ENCODE results near the gene DUSP18.
"Not testable (repeated sequence)": the region's sequence is repeated elsewhere in the genome, so short reads cannot be mapped to it uniquely, and the experiment has no call there.

Gene DUSP18

DNA sequence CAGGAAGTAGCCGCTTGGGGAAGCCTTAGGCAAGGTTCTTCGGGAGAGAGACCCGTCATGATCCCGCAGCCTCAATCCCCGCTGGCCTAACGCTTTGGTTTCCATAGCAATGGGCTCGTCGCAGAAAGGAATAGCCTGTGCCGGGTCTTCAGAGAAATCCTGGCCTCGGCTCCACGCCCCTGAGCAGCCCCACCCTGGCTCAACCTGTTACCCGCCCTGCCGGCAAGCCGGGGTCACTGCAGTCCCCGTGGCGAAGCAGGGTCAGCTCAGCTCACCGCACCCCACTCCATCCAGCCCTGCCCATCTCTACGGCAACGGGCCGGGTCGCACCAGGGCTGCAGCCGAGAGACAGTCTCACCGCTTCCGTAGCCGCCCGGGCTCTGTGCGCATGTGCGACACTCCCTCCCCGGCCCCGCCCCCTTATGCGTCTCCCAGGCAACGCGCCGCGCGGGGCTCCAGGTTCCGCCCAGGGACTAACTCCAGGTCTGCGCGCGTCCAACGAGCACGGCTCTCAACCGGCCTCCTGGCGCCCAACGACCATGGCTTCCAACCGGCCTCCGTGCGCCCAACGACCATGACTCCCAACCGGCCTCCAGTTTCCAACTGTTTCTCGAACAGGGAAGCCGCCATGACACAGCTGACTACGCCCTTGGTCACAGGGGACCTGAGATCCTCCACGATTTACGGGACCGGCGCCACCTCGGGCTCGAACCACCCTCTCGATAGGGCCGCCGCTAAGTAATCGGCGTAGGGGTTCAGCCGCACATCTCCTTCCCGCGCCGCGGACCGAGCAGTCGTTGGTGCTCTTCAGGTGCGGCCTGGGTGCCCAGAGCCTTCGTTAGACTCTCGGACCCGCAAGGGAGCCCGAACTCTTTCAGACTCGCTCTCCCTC lies at the start of gene DUSP18:
Gene DUSP18, minus strand, starts transcription at position 382 of the 892 bp plus-strand sequence. CDS start 3,872 bp downstream, outside the sequence.
- DNase-seq (ENCODE audit: low read depth in 2 of 2) = peak; percentile 53 to 62

DNA sequence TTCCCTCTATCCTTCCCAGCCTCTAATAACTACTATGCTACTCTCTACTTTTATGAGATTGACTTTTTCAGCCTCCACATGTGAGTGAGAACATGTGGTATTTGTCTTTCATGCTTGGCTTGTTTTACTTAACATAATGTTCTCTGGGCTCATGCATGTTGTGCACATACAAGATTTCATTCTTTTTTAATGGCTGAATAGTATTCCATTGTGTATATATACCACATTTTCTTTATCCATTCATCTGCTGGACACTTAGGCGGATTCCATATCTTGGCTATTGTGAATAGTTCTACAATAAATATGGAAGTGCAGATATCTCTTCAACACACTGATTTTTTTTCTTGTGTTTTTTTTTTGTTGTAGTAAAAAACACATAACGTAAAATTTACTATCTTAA lies 46.4 kb upstream of the DUSP18 start:
- no peak for DNase-seq (ENCODE audit: low read depth in 2 of 2)

DNA sequence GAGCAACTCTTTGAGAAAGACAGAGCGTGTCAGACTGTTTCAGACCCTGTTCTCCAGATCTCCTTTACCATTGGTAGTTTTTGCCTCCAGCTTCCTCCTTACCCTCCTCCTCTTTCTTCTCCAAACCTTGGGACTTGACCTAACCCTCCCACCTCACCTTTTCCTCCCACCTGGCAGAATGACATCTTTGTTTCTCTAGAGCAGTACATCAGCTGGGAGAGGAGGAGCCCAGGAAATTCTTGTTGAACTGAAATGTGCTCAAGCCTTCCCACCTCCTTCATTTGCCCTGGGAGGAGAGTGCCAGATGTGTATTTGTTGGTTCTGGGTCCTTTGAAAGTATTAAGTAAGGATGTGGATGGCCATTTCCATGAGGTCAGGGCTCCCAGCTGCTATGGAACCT lies 44.4 kb upstream of the DUSP18 start:
- no peak for DNase-seq (ENCODE audit: low read depth in 2 of 2)

DNA sequence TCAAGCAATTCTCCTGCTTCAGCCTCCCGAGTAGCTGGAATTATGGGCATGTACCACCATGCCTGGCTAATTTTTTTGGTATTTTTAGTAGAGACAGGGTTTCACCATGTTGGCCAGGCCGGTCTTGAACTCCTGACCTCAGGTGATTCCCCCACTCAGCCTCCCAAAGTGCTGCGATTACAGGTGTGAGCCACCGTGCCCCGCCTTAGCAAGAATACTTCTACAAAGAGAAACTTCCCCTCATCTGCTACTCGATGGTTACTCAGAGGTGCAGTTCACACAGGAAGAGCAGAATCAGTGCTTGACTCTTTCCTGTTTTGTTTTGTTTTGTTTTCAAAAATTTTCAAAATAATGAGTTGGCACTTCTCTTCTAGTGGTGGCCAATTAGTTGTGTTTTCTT lies 42.3 kb upstream of the DUSP18 start:
- not testable (repeated sequence) for DNase-seq (ENCODE audit: low read depth in 2 of 2)

DNA sequence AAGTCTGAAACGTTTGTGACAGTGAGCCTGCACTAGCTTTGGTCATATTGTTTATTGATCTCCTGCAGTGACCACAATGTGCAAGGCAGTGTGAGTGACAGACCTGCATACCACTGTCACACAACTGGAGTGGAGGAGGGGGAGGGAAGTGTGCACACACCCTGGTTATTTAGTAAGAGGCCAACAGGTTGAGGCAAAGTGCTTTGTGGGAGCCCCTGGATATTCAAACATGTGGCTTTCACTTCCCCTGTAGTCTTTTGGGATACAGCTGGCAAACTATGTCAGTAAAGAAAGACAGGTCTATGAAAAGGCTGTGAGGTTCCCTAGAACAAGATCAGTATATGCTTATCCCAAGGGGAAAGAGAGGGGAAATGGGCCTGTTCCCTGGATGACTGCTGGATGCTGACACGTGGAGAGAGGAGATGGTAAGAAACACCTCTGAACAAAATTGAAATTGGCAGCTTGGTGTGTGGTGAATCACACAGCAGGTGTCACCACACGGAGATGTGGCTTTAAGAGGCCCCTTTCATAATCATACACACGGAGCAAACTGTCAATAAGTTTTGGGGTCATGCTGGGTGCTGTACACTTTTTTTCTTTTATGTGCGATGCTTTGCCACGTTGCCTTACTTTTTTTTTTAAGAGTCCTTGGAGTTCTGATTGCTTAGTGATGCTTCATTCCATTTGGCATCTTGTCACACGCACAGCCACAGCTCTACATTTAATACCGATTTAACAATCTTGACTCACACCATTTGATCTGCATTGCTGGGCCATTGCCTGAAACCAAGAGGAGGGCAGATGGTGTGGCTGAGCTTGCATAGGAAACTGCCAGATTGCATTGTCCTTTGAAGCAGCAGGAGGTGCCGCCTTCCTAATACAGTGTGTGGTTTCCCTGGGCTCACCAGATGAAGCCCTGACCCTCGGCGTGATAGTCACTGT lies 38.3 kb upstream of the DUSP18 start:
- peak; percentile 67 to 74 for DNase-seq (ENCODE audit: low read depth in 2 of 2)

DNA sequence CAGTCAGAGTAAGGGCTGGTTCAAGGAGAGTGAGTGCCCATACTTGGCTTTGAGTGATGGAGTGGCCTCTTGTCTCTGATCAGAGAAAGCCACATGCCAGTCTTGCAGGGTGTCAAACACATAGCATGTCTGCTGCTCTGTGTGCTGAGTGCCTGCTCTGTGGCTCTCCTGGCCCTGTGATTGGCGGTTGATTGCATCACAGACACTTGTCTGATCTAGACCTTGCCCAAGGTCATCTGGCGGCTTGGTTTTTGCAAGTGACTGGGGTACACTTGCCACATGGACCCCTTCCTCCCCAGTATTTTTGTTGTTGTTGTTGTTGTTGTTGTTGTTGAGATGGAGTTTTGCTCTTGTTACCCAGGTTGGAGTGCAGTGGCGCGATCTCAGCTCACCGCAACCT lies 37.3 kb upstream of the DUSP18 start:
- DNase-seq (ENCODE audit: low read depth in 2 of 2) = no peak

DNA sequence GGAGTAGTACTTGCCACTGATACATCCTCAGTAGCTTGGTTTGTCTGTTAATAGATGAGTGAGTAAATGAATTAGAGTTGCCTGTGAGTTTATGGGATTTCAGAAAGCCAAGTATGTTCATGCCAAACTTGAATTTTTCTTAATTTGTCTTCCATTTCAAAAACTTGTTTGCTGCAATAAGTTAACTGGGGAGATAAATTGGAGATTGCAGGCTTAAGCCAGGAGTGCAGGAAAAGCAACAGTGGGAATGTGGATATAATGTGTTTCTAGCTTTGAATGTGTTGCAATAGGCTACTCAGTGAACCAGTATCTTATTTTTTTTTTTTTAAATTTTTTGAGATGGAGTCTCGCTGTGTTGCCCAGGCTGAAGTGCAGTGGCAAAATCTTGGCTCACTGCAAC lies 35.2 kb upstream of the DUSP18 start:
- no peak for DNase-seq (ENCODE audit: low read depth in 2 of 2)

DNA sequence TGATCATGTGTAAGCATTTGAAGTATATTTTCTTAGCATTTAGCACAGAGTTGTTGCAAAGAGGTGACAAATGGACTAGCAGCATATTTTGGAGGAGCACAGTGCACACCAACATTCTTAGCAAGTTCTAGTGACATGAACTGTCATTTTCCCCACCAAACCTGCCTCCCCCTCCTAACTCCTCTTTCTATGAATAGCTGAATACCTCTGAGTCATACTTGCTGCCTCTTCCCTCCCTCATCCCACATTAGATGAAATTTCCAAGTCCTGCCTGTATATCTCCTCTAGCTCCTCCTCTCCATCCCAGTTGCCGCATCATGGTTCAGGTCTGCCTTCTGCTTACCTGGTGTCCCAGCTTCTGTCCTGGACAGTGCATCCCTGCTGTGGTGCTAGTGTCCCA lies 34.2 kb upstream of the DUSP18 start:
- DNase-seq (ENCODE audit: low read depth in 2 of 2) = peak in 1 of 2 experiments; percentile 3

DNA sequence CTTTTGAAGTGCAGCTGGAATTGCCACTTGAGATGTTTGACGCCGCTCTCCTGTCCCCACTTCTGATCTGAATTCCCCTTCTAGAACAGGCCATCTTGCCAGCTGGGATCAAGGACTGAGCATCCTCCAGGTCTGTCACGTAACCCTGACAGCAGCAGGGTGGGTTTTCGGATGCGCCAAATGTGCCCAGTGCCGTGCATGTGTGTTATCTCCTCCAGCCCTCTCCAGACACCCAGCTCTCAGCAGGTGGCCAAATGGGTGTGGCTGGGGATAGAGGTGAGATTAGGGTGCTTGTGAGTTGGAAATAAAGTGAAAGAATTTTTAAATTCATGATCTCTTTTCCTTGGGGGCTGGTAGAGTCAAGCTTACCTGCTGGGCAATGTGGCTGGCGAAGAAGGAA lies 30.3 kb upstream of the DUSP18 start:
- no peak for DNase-seq (ENCODE audit: low read depth in 2 of 2)

DNA sequence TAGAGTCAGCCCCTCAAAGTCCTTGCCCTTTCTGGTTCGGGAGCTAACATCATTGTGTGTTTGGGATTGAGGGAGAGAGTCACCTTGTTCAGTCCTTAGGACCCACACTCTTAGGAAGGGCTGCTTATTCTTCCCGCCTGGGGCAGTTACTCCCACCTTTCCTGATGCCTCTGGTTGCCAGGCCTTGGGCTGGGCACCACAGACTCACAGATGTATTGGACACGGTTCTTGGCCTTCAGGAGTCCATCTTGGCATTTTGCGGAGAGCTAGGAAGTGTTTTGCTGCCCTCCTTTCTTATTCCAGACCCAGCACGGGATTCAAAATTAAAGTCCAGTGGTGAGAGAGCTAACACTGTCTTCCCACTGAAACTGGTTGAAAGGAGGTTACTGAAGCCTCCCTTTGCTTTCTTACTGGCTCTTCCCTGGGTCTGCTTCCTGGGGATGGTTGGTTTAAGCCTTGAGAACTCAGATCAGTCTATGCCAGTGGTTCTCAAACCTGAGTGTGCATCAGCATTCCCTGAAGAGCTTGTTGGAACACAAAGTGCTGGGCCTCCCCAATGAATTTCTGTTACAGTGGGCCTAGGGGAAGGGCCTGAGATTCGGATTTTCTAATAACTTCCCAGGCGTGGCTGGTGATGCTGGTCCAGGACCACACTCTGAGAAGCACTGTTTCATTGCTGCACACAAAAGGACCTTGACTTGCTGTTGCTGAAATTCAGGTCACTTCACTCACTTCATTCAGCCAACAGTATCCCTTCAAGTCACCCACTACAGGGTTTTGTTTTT lies 28.4 kb upstream of the DUSP18 start:
- no peak for DNase-seq (ENCODE audit: low read depth in 2 of 2)

DNA sequence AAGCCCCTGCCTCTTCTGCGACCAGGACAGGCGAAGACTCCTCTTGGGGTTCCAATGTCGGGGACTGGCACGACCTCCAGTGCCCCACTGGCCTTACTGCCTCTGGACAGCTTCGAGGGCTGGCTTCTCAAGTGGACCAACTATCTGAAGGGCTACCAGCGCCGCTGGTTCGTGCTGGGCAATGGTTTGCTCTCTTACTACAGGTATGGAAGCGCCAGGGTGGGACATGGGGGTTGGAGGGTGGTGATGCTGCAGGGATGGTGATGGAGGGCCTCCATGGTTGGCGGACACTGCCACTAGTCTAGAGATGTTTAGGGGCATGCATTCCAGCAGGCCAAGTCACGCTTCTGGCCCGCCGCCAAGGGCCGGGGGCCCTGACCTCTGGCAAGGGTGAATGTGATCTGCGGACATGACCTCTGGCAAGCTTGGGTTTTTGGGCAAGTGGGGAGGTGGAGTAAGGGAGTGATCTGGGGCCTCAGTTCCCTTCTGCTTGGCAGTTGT lies 27.7 kb upstream of the DUSP18 start:
- no peak for DNase-seq (ENCODE audit: low read depth in 2 of 2)

DNA sequence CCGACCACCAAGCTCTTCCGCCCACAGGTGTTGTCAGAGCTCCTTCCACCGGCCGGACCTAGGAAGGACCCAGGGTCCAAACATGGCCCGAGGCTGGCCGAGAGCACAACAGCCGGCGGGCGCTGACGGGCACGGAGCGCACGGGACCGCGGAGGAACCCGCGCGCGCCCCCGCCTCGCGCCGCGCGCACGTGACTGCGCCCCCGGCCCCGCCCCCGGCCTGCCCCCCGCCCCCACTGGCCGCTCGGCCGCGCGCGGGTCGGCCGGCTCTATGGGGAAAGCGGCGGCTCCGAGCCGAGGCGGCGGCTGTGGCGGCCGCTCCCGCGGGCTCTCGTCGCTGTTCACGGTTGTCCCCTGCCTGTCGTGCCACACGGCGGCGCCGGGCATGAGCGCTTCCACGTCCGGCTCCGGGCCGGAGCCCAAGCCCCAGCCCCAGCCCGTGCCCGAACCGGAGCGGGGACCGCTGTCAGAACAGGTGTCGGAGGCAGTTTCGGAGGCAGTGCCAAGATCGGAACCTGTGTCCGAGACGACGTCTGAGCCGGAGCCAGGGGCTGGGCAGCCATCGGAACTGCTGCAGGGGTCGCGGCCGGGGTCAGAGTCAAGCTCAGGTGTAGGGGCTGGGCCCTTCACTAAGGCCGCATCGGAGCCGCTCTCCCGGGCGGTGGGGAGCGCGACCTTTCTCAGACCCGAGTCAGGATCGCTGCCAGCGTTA lies 27.1 kb upstream of the DUSP18 start, which contains the start of gene OSBP2:
Gene OSBP2, plus strand, starts transcription at position 235 of the 711 bp plus-strand sequence. Its CDS starts 36 bp downstream, at position 271.
- no peak for DNase-seq (ENCODE audit: low read depth in 2 of 2)

DNA sequence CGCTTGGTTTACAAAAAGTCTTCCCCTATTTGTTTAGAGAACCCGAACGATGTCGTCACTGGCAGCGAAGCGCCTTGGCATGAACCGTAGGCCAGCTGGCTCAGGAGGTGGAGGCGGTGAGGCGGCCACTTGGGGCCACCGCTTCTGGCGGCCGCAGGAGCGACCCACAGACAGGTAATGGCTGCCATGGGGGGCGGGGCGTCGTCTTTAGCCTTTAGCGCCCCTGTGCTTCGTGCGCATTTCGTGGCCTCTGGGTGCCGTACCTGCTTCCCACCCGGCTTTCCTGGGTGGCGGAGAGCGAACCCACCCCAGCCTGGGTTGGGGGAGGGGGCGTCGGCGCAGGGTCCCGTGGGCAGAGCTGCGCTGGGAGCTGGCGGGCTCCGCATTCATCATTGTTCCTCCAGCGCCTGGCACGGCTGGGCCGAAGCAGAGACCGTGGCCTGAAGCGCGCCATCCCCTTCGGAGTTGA lies 26.5 kb upstream of the DUSP18 start:
- no peak for DNase-seq (ENCODE audit: low read depth in 2 of 2)

DNA sequence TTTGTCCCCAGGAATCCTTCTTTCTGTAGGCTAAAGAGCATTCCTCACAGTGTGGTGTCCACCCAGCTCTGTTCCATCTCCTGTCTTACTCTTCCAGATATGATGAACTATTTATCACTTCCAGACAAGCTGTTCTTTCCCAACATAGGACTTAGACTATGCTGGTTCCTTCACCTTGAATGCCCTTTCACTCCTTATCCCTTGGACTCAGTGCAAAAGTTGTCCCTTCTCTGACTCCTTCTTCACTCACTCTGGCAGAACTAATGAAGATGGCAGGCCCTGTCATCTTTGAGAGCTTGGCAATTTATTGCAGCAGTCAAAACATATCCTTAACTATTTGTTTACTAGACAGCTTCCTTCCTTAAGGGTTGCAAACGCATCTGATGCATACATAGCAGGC lies 23.5 kb upstream of the DUSP18 start:
- DNase-seq (ENCODE audit: low read depth in 2 of 2) = no peak

DNA sequence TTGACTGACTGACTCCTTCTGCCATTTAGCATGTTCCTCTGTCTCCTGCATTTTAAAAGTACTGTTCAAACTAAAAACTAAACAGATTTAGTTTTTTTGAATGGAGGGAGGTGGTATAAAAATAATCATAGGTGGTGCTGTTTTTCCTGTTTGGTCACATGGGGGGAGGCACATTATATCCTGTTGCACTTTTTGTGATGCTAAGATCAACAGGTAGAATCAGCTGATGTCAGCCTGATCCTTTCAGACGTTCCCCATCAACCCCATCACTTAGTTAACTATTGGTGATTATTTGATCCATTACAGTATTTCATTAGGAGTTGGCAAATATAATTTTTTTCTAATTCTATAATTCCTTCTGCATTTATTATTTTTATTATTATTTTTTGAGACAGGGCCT lies 21.9 kb upstream of the DUSP18 start:
- DNase-seq (ENCODE audit: low read depth in 2 of 2) = no peak

DNA sequence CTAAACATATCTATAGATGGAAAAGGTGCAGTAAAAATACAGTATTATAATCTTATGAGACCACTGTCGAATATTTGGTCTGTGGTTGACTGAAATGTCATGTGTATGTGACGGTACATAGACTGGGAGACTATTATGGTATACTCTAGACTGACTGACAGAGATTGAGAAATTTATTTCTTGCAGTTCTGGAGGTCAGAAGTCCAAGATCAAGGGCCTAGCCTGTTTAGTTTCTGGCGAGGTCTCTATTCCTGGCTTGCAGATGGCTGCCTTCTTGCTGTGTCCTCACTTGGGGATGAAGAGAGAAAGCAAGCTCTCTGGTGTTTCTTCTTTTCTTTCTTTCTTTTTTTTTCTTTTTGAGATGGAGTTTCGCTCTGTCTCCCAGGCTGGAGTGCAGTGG lies 19.7 kb upstream of the DUSP18 start:
- DNase-seq (ENCODE audit: low read depth in 2 of 2) = no peak

DNA sequence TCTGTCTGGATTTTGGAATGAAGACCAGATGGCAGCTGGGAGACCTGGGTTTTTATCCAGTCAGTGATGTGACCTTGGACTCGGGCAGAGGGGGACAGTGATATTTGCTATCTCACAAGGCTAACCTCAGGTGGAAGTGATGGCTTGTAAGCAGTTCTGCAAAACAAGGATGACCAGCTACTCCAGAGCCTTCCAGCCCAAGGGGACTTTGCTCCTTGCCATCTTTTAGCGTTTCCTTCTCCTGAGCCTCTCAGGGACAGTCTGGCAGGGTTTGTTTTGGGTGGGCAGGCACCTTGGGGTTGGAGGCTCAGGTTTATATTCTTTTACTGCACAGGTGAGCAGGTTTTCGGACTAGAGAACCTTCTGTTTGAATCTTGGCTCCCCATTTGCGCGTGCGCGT lies 17.5 kb upstream of the DUSP18 start:
- DNase-seq (ENCODE audit: low read depth in 2 of 2) = no peak

DNA sequence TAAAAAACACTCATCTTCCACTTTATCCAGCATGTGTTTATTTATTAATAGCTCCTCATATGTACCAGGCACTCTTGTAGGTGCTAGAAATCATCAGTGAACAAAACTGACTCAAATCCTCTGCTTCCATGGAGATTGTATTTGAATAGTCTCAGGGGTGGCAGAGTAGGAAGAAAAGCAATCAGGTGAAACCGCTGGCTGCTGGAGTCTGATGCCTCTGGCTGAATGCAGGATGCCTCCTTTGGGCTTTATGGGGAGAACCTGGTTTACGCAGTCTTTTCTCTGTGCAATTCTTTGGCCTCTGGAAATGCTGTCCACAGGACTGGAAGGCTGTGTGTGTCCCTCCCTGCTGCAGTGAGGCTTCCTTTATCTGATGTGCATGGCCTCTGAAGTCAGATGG lies 14.2 kb upstream of the DUSP18 start:
- no peak for DNase-seq (ENCODE audit: low read depth in 2 of 2)

DNA sequence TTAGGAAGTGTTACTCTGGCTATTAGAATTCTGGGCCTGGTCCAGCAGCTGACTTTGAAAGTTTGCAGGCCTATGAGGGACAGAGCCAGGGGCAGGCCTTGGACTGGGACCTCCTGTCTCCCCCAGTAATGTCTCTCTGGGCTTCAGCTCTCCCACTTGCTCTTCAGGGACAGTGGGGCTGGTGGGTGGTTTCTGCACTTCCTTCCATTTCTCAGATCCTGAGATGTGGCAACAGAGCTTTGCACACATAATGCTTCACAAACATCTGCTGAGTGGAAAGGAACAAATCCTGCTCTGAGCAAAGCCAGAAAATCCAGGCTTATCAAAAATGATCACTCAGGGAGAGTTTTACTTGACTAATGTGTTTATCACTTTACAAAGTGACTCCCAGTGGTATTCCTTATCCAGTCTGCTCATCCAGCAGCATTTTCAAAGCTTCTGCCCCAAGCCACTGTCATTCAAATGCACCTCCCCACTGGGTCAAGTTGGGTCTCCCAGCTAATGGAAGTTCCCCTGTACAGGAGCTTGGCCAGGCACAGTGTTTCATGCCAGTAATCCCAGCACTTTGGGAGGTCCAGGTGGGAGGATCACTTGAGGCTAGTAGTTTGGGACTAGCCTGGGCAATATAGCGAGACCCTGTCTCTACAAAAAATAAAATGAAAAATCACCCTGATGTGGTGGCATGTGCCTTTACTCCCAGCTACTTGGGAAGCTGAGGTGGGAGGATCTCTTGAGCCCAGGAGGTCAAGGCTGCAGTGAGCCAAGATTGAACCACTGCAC lies 13.5 kb upstream of the DUSP18 start:
- no peak for DNase-seq (ENCODE audit: low read depth in 2 of 2)

All from fibroblast of skin of left biceps (primary cell).